Mucosa of descending colon (tissue), 3 donors: ENCODE measurements around the gene BCL2L1. TPM values are rescaled to one million over a fixed set of nuclear protein-coding genes. Genes with fewer than 3 reads are reported as not detected.

Experiments
- ATAC-seq: fragments of 200-7000 bp; cut with Tn5 transposase; one replicate; pipeline ENCODE4 v1.9.1; 2020; ENCODE audit warnings: mild to moderate bottlenecking, moderate library complexity
- DNase-seq, 3 donors: peaks; one replicate each; pipeline ENCODE4 v3.0.0-alpha.2; 2020
- H3K36me3 ChIP-seq: fragments of 200-600 bp; one replicate; pipeline ENCODE4 v1.8.0; 2021; ENCODE audit warnings: low read depth, mild to moderate bottlenecking
- H3K4me1 ChIP-seq: fragments of 200-600 bp; one replicate; pipeline ENCODE4 v1.8.0; 2021; ENCODE audit warnings: low read depth, mild to moderate bottlenecking
- H3K4me3 ChIP-seq: fragments of 200-600 bp; one replicate; pipeline ENCODE4 v1.8.0; 2021; ENCODE audit warnings: mild to moderate bottlenecking
- H3K9me3 ChIP-seq: fragments of 200-600 bp; one replicate; pipeline ENCODE4 v1.8.0; 2021; ENCODE audit warnings: mild to moderate bottlenecking
- CTCF ChIP-seq: fragments of 200-600 bp; IDR thresholded peaks from one replicate; pipeline ENCODE4 v1.8.0; 2022; ENCODE audit warnings: antibody characterized with exemption, mild to moderate bottlenecking
- intact Hi-C, 2 donors: fragments of 100-400 bp; cut with DNase I in 1 of 2; cut with micrococcal nuclease in 1 of 2; formaldehyde crosslinking; loops; one replicate each; pipeline versions ENCODE4 v1.11.0 to v1.11.1; 2022; cut with DNase I, micrococcal nuclease
- total RNA-seq, 3 donors: library from RNA; stranded (reverse); fragmentation: NEBNext Ultra II Directional in 2 of 3; extraction: Animal tissue kit (Norgen Biotek cat#: 25700) in 2 of 3; gene quantifications; one replicate each; pipeline versions ENCODE4 v1.2.1 to v1.2.4, GENCODE V29; 2021 to 2023
- donor health status: DM: no; HTN: no; CAD: no; lungs with moderate emphysema.
- donor health status: DM: no; HTN: no; CAD: no.
- donor health status: DM: no; HTN: yes; CAD: no.

BCL2L1 gene
- total RNA-seq, 3 donors from 2014 or later: 76.2 to 90.3 (median 78.1) TPM

GRCh38 chr20:31760519-31761240 is 38.0 kb upstream of the BCL2L1 start:
- DNase-seq: no peak
- Histone ChIP-seq H3K4me3 (no peak overlapping the region), H3K36me3 (no peaks in the 10 kb centered on the region), H3K4me1 (no peaks in the 10 kb centered on the region), H3K9me3 (no peaks in the 10 kb centered on the region)
- no peak for ATAC-seq
- no peak for TF ChIP-seq CTCF
- intact Hi-C loops: no loop called here

- Histone ChIP-seq H3K4me1 (no peaks in the 10 kb centered on the region), H3K36me3 (no peaks in the 10 kb centered on the region), H3K4me3 (no peak overlapping the region), H3K9me3 (no peaks in the 10 kb centered on the region)
- DNase-seq (no peak), ATAC-seq (no peak)
- intact Hi-C loops: no loop called here
- TF ChIP-seq CTCF: no peak
Observed at GRCh38 chr20:31759836-31760518, 37.3 kb upstream of the BCL2L1 start.

- no peak for DNase-seq
- no peaks in the 10 kb centered on the region for H3K9me3 ChIP-seq
- ATAC-seq: no peak
- intact Hi-C loops: no loop called here
- no peaks in the 10 kb centered on the region for H3K4me1 ChIP-seq
- no peaks in the 10 kb centered on the region for H3K36me3 ChIP-seq
- TF ChIP-seq CTCF: no peak
- H3K4me3 ChIP-seq: no peak overlapping the region
Observed at GRCh38 chr20:31758991-31759390, 36.3 kb upstream of the BCL2L1 start.

GRCh38 chr20:31758521-31758920 is 35.9 kb upstream of the BCL2L1 start:
- TF ChIP-seq CTCF: no peak
- no peaks in the 10 kb centered on the region for H3K4me1 ChIP-seq

GRCh38 chr20:31757254-31757653 is 34.6 kb upstream of the BCL2L1 start:
- no peak for TF ChIP-seq CTCF
- no peak for ATAC-seq
- Histone ChIP-seq H3K4me1 (no peaks in the 10 kb centered on the region), H3K4me3 (no peak overlapping the region), H3K36me3 (no peaks in the 10 kb centered on the region), H3K9me3 (no peaks in the 10 kb centered on the region)
- intact Hi-C loops: no loop called here
- no peak for DNase-seq

More at GRCh38 chr20:31758521-31758920, 35.9 kb upstream of the BCL2L1 start:
- ATAC-seq (no peak), DNase-seq (no peak)
- no peaks in the 10 kb centered on the region for H3K36me3 ChIP-seq
- H3K9me3 ChIP-seq: no peaks in the 10 kb centered on the region
- H3K4me3 ChIP-seq: no peak overlapping the region
- intact Hi-C loops: no loop called here
